Ishikawa (cell line): ENCODE results near the gene PMEPA1.

ENCODE experiments used
- EP300 ChIP-seq: IDR thresholded peaks from 2 replicates; pipeline ENCODE4 v1.6.1; 2012; ENCODE audit warnings: borderline replicate concordance
- FOXM1 ChIP-seq: IDR thresholded peaks from 2 replicates; pipeline ENCODE4 v1.6.1; 2012; ENCODE audit warnings: low read depth, borderline replicate concordance
- RAD21 ChIP-seq: IDR thresholded peaks from 2 replicates; pipeline ENCODE4 v1.6.1; 2012; ENCODE audit warnings: low read depth
- REST ChIP-seq: IDR thresholded peaks from 2 replicates; pipeline ENCODE4 v1.6.1; 2012; ENCODE audit warnings: low read depth, mild to moderate bottlenecking
- TCF12 ChIP-seq: IDR thresholded peaks from 2 replicates; pipeline ENCODE4 v1.6.1; 2012; ENCODE audit warnings: low read depth
- YY1 ChIP-seq: IDR thresholded peaks from 2 replicates; pipeline ENCODE4 v1.6.1; 2012; ENCODE audit warnings: low read depth

DNA sequence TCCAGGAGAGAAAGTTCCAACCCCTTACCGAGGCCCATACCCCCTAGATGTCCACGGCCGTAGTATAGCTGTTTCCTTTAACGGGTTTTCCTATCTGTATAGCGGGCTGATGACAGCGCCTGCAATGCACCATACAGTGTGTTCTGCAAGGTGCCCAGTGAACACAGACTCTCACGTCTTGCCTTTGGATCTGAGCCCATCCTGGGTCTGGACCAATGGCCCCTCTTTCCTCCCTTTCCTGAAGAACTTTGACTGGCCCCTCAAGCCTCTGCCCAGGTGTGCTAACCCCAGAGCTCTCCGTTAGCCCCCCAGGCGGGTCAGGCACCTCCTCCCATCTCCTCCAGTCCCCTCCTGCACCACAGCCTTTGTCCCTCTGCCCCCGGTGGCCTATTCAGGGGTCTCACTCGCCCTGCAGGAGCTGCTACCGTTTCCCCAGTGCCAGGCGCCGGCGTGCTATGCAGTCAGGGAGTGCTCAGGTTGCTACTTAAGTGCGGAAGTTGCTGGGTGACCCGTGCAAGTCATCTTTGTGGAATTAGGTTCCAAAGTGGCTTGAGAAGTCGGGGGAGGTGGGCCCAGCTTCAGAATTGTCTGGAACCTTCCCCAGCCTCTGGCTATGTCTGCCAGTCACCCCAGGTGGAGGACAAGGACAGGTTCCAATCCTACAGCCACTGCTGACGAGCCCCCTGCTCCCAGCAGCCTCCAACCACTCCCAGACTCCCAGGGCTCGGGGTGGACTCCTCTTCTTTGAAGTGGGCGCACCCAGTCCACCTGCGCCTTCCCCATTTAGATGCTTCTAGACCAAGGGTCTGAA lies 54.6 kb downstream of the PMEPA1 start:
- TF ChIP-seq TCF12 (no peak), YY1 (no peak), EP300 (no peak), REST (no peak), RAD21 (no peak), FOXM1 (no peak)
